Adipocyte (in vitro differentiated cells): Measurements from ENCODE around the gene CCER1.

ENCODE experiments used
- DNase-seq: peaks from one replicate; pipeline ENCODE4 v3.0.0-alpha.2; 2015; ENCODE audit warnings: low read depth
- H3K27me3 ChIP-seq: replicated peaks from 2 replicates; pipeline ENCODE4 v1.7.0; 2013; ENCODE audit warnings: mild to moderate bottlenecking, low read length, moderate library complexity; ENCODE audit not compliant: control insufficient read depth, insufficient read depth
- H3K36me3 ChIP-seq: 2 replicates; pipeline ENCODE4 v1.7.0; 2013; ENCODE audit warnings: low read length, mild to moderate bottlenecking, moderate library complexity; ENCODE audit not compliant: control insufficient read depth, insufficient read depth, severe bottlenecking
- H3K4me1 ChIP-seq: 2 replicates; pipeline ENCODE4 v1.7.0; 2013; ENCODE audit warnings: mild to moderate bottlenecking, low read length, moderate library complexity; ENCODE audit not compliant: control insufficient read depth, insufficient read depth
- H3K4me3 ChIP-seq: 2 replicates; pipeline ENCODE4 v1.7.0; 2013; ENCODE audit warnings: mild to moderate bottlenecking, low read length, moderate library complexity
- H3K9ac ChIP-seq: 2 replicates; pipeline ENCODE4 v1.7.0; 2013; ENCODE audit warnings: mild to moderate bottlenecking, low read length, moderate library complexity
- H3K9me3 ChIP-seq: 2 replicates; pipeline ENCODE4 v1.7.0; 2013; ENCODE audit warnings: mild to moderate bottlenecking, low read length, moderate library complexity; ENCODE audit not compliant: control insufficient read depth

CCER1 gene, protein sequence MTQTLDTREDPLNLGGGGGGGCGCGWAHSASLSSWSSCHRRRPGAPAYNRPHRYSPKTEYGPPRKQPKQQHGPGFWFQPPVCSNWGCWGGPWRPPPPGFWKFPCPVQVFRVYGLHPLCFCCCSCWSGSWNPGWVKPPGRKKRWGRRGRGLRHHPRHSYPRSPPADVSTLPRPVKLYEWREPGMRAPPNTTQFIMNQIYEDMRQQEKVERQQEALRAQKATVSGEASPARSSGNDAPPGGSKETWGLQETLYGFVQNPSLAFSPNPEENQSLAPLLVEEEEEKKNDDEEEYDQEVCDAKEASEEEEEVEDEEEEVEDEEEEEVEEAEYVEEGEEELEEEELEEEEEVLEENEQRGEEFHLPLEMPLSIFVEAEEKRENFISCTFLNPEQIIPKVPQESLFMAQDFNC

DNA sequence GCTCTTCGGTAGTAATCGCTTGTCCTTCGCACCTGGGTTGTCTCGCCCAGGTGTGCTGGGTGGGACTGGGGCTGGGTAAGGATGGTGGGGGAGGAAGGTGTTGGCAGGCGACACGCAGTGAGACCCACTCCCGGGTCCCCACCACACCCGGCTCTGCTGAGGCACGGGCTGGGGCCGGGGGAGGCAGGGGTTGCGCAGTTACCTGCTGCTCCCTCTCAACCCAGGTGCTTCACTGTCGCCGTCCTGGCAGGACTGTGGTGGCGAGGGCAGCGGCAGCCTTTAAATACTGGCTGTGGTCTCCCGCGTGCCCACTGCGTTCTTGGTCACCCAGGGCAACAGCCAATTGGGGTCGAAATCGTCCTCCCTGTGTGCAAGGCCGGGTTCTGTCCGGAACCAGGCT is at the start of gene CCER1:
Gene CCER1 (minus strand): TSS at position 256 of the 400 bp plus-strand sequence. CDS start 434 bp downstream, outside the sequence.
- H3K4me1 ChIP-seq, result no peaks in the 10 kb centered on the region
- H3K27me3 ChIP-seq, result no peaks in the 10 kb centered on the region
- H3K4me3 ChIP-seq, result no peak within 1 kb of the TSS
- no peaks in the 10 kb centered on the region for H3K36me3 ChIP-seq
- DNase-seq, result no peak
- no peaks in the 10 kb centered on the region for H3K9me3 ChIP-seq
- H3K9ac ChIP-seq, result no peak within 1 kb of the TSS

DNA sequence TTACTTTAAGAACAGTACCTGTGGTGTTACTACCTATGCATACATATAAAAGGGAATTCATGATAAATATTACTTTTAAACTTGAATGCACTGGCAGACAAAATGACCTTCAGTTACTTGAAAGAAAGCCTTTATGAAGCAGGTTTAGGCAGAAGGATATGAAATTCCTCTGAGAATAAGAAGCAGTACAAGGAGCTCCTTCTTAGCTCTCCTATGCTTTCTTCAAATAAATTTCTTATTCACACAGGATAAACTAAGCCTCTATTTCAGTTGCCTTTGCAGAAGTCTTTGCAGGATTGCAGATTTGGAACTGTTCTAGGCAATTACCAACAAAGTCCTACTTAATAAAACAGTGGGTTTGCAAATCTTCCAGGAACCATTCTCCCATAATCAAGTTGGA is 48.8 kb upstream of the CCER1 start:
- Histone ChIP-seq H3K4me1 (no peaks in the 10 kb centered on the region), H3K9ac (no peak overlapping the region), H3K27me3 (no peaks in the 10 kb centered on the region), H3K4me3 (no peak overlapping the region), H3K36me3 (no peaks in the 10 kb centered on the region), H3K9me3 (no peaks in the 10 kb centered on the region)
- DNase-seq, result no peak

DNA sequence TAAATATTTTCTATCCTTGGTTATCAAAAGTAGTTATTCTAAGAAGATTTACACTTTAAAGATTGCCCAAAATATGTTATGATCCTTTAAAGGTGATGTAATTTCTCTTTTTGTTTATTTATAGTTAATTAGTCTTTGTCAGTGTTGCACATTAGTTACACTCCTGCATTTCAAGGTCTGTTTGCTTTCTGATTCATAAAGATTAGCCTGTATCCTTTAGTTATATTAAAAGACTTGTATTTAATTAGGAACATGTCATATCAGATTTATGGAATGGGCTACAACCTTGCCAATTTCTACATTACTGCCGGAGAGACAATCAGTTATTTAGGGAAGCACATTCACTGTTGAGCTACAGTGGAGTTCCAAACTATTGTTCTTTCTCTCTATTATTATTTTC is 46.3 kb upstream of the CCER1 start:
- Histone ChIP-seq H3K4me3 (no peak overlapping the region), H3K27me3 (no peaks in the 10 kb centered on the region), H3K9ac (no peak overlapping the region), H3K36me3 (no peaks in the 10 kb centered on the region), H3K4me1 (no peaks in the 10 kb centered on the region), H3K9me3 (no peaks in the 10 kb centered on the region)
- peak; percentile 43 for DNase-seq

DNA sequence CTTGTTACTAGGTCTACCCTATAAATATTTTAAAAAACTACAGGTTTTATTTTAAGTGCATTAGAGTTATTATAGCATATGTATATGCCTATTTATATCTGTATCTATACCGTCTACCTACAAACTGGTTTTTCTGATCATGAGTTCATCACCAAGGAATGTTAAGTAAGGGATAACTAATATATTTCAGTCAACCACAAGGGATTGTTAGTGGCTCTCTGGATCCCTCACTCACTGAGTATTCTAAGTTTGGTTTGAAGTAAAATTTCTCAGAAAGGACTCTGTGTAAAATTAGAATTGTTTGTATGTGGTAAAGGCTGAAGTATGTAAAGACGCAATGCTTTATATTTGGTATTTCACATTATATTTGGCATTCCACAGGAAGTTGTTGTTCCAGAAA is 45.0 kb upstream of the CCER1 start:
- Histone ChIP-seq H3K9ac (no peak overlapping the region), H3K4me3 (no peak overlapping the region), H3K9me3 (no peaks in the 10 kb centered on the region), H3K27me3 (no peaks in the 10 kb centered on the region), H3K4me1 (peaks cover 4% of the 10 kb centered on the region), H3K36me3 (no peaks in the 10 kb centered on the region)
- peak; percentile 38 for DNase-seq

DNA sequence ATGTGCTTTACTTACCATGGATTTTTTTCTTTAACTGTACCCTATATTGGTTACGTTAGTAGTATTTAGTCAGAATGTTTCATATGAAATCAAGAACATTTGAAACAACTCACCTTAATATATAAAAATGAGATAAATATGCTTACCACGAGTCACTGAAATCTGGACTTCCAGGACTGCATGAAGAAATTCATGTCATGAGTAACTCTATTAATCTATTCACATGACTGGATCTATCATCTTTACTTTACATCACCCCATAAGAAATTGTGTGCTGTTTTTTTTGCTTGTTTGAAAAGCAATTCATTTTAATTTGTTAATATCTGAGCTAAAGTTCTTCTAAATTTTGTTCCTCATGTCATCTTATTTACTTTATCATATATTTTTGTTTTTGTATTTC is 44.6 kb upstream of the CCER1 start:
- Histone ChIP-seq H3K9me3 (no peaks in the 10 kb centered on the region), H3K27me3 (no peaks in the 10 kb centered on the region), H3K36me3 (no peaks in the 10 kb centered on the region), H3K4me3 (no peak overlapping the region), H3K4me1 (peaks cover 7% of the 10 kb centered on the region), H3K9ac (no peak overlapping the region)
- DNase-seq, result peak; percentile 27

DNA sequence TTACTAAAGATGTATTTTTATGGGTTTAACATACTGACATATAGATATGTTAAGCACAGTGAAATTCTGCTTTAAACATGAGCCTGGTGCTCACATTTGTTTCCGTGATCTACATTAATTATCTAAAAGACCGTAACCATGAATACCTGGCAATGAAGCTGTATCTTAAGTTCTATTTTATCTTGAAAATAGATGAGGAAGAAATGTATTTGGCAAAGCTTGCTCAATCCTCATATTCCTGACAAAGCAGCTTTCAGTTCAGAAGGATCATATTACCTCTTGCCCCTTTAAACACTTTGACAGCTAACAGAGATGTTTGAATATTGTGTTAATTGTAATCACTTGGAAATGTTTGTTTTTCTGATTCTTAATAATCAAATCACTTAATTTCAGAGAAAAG is 40.0 kb upstream of the CCER1 start:
- no peak overlapping the region for H3K9ac ChIP-seq
- DNase-seq, result peak; percentile 55
- peaks cover 11% of the 10 kb centered on the region for H3K4me1 ChIP-seq
- H3K9me3 ChIP-seq, result no peaks in the 10 kb centered on the region
- H3K27me3 ChIP-seq, result no peaks in the 10 kb centered on the region
- no peaks in the 10 kb centered on the region for H3K36me3 ChIP-seq
- H3K4me3 ChIP-seq, result peak overlapping the region; percentile 53

DNA sequence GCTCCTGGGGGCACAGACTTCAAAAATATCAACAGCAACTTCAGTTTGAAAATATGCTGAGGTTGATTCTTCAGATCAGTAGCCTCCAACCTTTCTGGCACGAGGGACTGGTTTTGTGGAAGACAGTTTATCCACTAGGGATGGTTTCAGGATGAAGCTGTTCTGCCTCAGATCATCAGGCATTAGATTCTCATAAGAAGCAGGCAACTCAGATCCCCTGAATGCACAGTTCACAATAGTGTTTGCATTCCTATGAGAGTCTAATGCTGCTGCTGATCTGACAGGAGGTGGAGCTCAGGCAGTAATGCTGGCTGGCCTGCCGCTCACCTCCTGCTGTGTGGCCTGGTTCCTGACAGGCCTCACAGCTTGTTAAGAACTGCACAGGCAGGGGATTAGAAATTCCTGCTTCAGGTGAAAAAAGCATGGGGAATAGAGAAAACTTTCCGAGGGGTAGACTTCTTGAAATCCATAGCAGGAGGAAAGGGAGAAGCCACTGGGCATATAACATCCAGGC is 37.0 kb upstream of the CCER1 start:
- peaks cover 25% of the 10 kb centered on the region for H3K4me1 ChIP-seq
- H3K36me3 ChIP-seq, result no peaks in the 10 kb centered on the region
- H3K4me3 ChIP-seq, result no peak overlapping the region
- H3K9ac ChIP-seq, result no peak overlapping the region
- no peaks in the 10 kb centered on the region for H3K27me3 ChIP-seq
- no peak for DNase-seq
- no peaks in the 10 kb centered on the region for H3K9me3 ChIP-seq

DNA sequence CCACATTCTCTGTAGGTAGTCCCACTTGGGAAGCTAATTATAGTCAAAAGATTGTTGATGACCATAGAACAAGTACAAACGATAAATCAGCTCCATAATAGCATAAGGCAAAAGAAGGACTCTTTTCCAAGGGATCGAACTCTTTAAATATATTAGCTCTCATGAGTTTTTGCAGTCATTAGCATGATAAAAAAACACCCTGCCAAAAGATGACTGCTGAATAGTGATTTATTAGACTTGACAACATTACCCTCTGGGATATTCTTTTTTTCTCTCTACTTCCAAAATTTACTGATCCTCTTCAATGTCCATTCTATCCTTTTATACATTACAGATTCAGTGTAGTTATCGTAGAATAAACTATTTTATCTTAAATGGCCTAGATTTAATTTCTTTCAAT is 35.6 kb upstream of the CCER1 start:
- Histone ChIP-seq H3K4me1 (peaks cover 25% of the 10 kb centered on the region), H3K36me3 (no peaks in the 10 kb centered on the region), H3K4me3 (no peak overlapping the region)

DNA sequence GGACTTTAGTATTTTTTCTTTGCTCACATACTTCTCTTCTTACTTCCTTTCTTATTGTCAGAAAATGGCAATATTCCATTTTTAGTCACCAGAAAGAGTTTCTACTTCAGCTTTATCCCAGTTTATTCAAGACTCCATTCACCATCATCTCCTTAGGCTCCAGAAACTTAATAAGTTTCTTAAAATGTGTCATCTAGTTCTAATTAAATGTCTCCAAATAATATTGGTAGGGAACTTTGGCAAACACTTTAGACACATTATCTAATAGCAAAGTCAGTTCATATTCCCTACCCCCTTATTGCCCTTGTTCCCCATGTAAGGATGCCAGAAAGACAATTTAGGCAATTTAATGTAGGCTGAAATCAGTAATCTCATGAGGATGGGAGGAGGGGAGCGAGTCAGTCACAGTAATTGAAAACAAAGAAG is 34.7 kb upstream of the CCER1 start:
- Histone ChIP-seq H3K9ac (no peak overlapping the region), H3K9me3 (peaks cover 6% of the 10 kb centered on the region), H3K4me1 (peaks cover 18% of the 10 kb centered on the region), H3K4me3 (peak overlapping the region; percentile 53), H3K27me3 (no peaks in the 10 kb centered on the region), H3K36me3 (no peaks in the 10 kb centered on the region)
- DNase-seq, result no peak

More for the DNA sequence above, 35.6 kb upstream of the CCER1 start:
- no peak for DNase-seq
- H3K27me3 ChIP-seq, result no peaks in the 10 kb centered on the region
- peaks cover 6% of the 10 kb centered on the region for H3K9me3 ChIP-seq
- no peak overlapping the region for H3K9ac ChIP-seq

DNA sequence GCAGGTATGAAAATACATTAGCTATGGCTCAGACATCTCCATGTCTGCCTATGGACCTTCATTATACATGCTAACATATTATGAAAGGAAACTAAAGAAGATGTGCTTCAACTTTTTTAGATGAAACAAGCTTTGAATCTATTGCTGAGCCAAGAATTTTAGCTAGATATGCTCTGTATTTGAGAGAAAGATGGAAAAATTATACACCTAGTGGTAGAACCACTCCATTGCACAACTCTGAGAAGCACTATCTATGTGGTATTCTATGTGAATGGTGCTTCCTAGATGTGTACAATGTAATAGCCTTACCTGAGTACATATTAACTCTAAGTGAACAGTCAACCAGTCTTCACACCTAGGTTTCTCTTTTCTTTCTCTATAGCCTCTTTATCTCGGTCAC is 32.5 kb upstream of the CCER1 start:
- no peak overlapping the region for H3K9ac ChIP-seq

DNA sequence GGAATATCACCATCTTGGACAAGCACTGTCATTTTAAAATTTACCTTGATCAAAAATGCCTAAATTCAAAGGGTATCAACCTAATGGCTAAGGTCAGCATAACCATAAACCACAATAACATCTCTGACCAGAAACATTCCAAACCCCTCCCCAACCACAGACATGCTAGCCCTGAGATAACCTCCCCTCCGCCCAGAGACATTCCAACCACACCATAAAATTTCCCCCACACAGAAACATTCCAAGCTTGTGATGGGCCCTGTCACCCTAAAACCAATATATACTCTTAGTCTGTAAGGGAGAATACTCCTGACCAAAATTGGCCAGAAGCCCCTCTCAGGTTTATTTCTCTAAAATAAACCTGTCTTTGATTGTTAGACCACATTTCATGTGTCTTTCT is 32.1 kb upstream of the CCER1 start:
- no peak overlapping the region for H3K4me3 ChIP-seq
- no peak for DNase-seq
- H3K9me3 ChIP-seq, result peaks cover 6% of the 10 kb centered on the region
- peaks cover 18% of the 10 kb centered on the region for H3K4me1 ChIP-seq
- no peaks in the 10 kb centered on the region for H3K27me3 ChIP-seq
- no peaks in the 10 kb centered on the region for H3K36me3 ChIP-seq
- H3K9ac ChIP-seq, result no peak overlapping the region

More for the DNA sequence above, 32.5 kb upstream of the CCER1 start:
- peaks cover 6% of the 10 kb centered on the region for H3K9me3 ChIP-seq
- peaks cover 18% of the 10 kb centered on the region for H3K4me1 ChIP-seq
- no peak for DNase-seq
- H3K4me3 ChIP-seq, result no peak overlapping the region
- H3K36me3 ChIP-seq, result no peaks in the 10 kb centered on the region
- H3K27me3 ChIP-seq, result no peaks in the 10 kb centered on the region
